ENCODE results near the gene FUBP3. TPM values are rescaled to one million over a fixed set of nuclear protein-coding genes. Genes with fewer than 3 reads are reported as not detected.

FUBP3 gene
- polyA plus RNA-seq, 1 donor, result 67.9 TPM

DNA sequence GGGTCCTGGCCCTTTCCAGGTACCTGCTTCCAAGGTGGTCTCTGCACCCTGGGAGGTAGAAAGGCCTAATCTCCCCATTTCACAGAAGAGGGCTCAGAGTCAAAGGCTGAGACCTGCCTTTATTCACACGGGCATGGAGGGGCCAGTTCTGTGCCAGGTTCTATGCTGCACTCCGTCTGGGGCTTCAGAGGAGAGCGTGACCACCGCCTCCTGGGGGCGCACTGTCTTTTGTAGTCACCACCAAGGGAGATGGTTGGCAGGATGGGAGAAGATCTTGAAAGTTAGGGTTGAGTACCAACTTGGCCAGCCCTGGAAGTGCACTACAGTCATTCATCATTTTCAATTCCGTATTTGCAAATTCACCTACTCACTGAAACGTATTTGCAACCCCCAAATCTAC is 61.3 kb downstream of the FUBP3 start:
- WGBS (ENCODE audit: insufficient coverage, low lambda C conversion rate), result no CpG with 5 or more reads among the region's 7 CpGs
- no peak overlapping the region for H3K27ac ChIP-seq (ENCODE audit: low read length)
- no peak for DNase-seq
- no peaks in the 10 kb centered on the region for H3K9me3 ChIP-seq (ENCODE audit: control insufficient read depth, low read depth, low read length)
- H3K4me1 ChIP-seq (ENCODE audit: control insufficient read depth, insufficient read depth, low read length), result no peaks in the 10 kb centered on the region
- H3K27me3 ChIP-seq (ENCODE audit: control insufficient read depth, insufficient read depth, low read length), result no peaks in the 10 kb centered on the region
- H3K36me3 ChIP-seq (ENCODE audit: control insufficient read depth, insufficient read depth, low read length), result peaks cover 17% of the 10 kb centered on the region
- H3K4me3 ChIP-seq (ENCODE audit: low read length), result no peak overlapping the region

DNA sequence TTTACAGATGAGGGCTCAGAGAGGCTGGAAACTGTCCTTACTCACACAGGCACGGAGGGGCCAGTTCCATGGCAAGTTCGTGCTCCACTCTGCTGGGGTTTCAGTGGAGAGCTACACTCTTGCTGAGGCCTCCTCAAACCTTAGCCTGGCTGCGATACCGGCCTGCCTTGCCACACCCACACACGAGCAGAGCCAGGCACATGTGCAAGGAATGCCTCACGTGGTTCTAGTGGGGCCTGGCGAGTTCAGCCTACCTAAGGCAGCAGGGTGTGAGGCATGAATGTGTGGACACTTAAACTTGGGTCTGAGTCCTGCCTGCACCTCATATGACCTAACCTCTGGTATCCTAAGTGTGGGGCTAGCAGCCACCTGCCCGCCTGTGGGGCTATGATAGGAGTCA is 63.5 kb downstream of the FUBP3 start:
- H3K4me3 ChIP-seq (ENCODE audit: low read length), result no peak overlapping the region
- no CpG with 5 or more reads among the region's 8 CpGs for WGBS (ENCODE audit: insufficient coverage, low lambda C conversion rate)
- peaks cover 4% of the 10 kb centered on the region for H3K36me3 ChIP-seq (ENCODE audit: control insufficient read depth, insufficient read depth, low read length)
- no peak overlapping the region for H3K27ac ChIP-seq (ENCODE audit: low read length)
- no peaks in the 10 kb centered on the region for H3K9me3 ChIP-seq (ENCODE audit: control insufficient read depth, low read depth, low read length)
- no peaks in the 10 kb centered on the region for H3K4me1 ChIP-seq (ENCODE audit: control insufficient read depth, insufficient read depth, low read length)
- no peaks in the 10 kb centered on the region for H3K27me3 ChIP-seq (ENCODE audit: control insufficient read depth, insufficient read depth, low read length)
- DNase-seq, result no peak

DNA sequence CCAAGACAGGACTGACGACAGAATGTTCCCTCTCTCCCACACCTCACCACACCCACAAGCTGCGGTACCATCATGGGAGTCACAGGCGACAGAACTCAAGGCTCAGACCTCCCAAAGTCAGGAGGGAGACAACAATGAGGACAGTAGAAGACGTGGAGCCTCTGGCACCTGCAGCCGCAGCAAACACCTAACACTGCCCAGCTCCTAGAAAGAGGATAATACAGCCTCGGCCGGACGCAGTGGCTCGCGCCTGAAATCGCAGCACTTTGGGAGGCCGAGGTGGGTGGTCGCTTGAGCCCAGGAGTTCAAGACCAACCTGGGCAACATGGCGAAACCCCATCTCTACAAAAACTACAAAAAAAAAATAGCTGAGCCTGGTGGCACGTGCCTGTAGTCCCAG is 71.8 kb downstream of the FUBP3 start:
- no peaks in the 10 kb centered on the region for H3K36me3 ChIP-seq (ENCODE audit: control insufficient read depth, insufficient read depth, low read length)
- H3K4me1 ChIP-seq (ENCODE audit: control insufficient read depth, insufficient read depth, low read length), result no peaks in the 10 kb centered on the region
- H3K27me3 ChIP-seq (ENCODE audit: control insufficient read depth, insufficient read depth, low read length), result peaks cover 37% of the 10 kb centered on the region
- no peak for DNase-seq
- no peak overlapping the region for H3K4me3 ChIP-seq (ENCODE audit: low read length)
- H3K27ac ChIP-seq (ENCODE audit: low read length), result no peak overlapping the region
- no peaks in the 10 kb centered on the region for H3K9me3 ChIP-seq (ENCODE audit: control insufficient read depth, low read depth, low read length)
- WGBS (ENCODE audit: insufficient coverage, low lambda C conversion rate), result no CpG with 5 or more reads among the region's 15 CpGs

DNA sequence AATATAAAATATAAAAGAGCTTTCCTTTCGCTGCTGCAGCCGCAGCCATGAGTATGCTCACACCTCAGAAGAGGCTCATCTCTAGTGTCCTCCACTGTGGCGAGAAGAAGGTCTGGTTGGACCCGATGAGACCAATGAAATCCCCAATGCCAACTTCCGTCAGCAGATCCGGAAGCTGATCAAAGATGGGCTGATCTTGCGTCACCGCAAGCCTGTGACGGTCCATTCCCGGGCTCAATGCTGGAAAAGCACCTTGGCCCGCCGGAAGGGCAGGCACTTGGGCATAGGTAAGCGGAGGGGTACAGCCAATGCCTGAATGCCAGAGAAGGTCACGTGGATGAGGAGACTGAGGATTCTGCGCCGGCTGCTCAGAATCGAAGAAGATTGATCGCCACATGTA is 72.4 kb downstream of the FUBP3 start:
- no CpG with 5 or more reads among the region's 18 CpGs for WGBS (ENCODE audit: insufficient coverage, low lambda C conversion rate)

DNA sequence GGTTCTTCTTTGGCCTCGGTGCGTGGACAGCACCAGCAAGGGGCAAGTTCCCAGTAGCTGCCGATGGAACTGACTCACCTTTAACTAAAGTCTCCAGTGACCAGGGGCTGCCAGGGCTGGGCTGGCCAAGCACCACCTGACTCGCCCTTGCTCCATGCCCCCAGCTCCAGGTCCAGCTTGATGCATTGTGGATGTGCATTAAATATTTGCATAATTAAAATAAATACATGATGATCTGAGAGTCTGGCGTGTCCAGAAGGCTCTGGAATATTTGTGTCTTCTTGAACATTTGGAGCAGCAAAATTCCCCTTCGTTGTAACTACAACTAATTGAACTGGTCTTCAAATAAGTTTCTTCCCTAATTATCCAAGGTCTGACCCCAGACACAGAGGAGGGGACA is 75.5 kb downstream of the FUBP3 start:
- Histone ChIP-seq H3K36me3 (ENCODE audit: control insufficient read depth, insufficient read depth, low read length) (no peaks in the 10 kb centered on the region), H3K27ac (ENCODE audit: low read length) (no peak overlapping the region), H3K27me3 (ENCODE audit: control insufficient read depth, insufficient read depth, low read length) (peaks cover 73% of the 10 kb centered on the region), H3K9me3 (ENCODE audit: control insufficient read depth, low read depth, low read length) (peaks cover 16% of the 10 kb centered on the region), H3K4me3 (ENCODE audit: low read length) (no peak overlapping the region), H3K4me1 (ENCODE audit: control insufficient read depth, insufficient read depth, low read length) (no peaks in the 10 kb centered on the region)
- no peak for DNase-seq
- no CpG with 5 or more reads among the region's 6 CpGs for WGBS (ENCODE audit: insufficient coverage, low lambda C conversion rate)

More for the DNA sequence above, 72.4 kb downstream of the FUBP3 start:
- Histone ChIP-seq H3K4me1 (ENCODE audit: control insufficient read depth, insufficient read depth, low read length) (no peaks in the 10 kb centered on the region), H3K4me3 (ENCODE audit: low read length) (no peak overlapping the region), H3K27ac (ENCODE audit: low read length) (no peak overlapping the region), H3K36me3 (ENCODE audit: control insufficient read depth, insufficient read depth, low read length) (no peaks in the 10 kb centered on the region), H3K9me3 (ENCODE audit: control insufficient read depth, low read depth, low read length) (no peaks in the 10 kb centered on the region), H3K27me3 (ENCODE audit: control insufficient read depth, insufficient read depth, low read length) (peaks cover 43% of the 10 kb centered on the region)
- no peak for DNase-seq

DNA sequence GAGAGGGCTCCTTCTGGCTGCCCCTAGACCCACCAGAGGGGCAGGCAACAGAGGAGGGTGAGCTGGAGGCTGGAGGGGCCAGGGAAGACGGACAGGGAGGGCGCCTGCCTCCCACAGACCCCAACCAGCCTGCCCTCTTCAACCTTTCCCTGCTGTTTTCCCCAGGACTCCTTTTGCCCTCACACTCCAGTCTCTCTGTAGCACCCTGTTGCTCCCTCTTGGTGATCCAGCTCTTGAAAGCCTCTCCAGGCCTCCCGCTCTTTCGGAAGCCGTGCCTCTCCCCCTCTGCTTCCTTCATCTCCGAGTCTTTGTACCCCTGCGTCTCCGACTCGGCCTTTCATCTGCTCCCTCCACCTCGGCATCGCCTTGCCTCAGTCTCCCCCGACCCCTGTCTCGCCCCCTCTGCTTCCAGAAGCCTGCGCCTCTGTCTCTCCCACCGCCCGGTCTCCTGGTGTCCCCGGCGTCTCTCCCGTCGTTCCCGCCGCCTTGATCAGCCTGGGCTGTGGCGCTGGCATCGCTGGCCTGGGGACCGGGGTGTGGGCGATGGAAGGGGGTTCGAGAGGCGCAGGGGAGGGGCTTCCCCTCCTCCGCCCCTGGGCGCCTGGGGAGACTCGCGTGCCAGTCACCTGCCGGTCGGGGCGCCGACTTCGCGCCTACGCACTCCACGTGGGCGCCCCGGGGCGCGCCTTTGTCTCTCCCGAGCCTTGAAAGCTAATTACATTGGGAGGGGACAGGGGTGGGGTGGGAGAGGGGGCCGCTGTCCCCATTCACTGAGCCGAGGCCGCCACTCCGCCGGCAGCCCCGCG is 79.7 kb downstream of the FUBP3 start:
- H3K4me3 ChIP-seq (ENCODE audit: low read length), result no peak overlapping the region
- H3K9me3 ChIP-seq (ENCODE audit: control insufficient read depth, low read depth, low read length), result peaks cover 34% of the 10 kb centered on the region
- H3K27ac ChIP-seq (ENCODE audit: low read length), result no peak overlapping the region
- H3K27me3 ChIP-seq (ENCODE audit: control insufficient read depth, insufficient read depth, low read length), result peaks cover 92% of the 10 kb centered on the region
- WGBS (ENCODE audit: insufficient coverage, low lambda C conversion rate), result 18% methylated on average over 9 of the region's 52 CpGs
- no peaks in the 10 kb centered on the region for H3K36me3 ChIP-seq (ENCODE audit: control insufficient read depth, insufficient read depth, low read length)
- peaks cover 2% of the 10 kb centered on the region for H3K4me1 ChIP-seq (ENCODE audit: control insufficient read depth, insufficient read depth, low read length)
- no peak for DNase-seq

DNA sequence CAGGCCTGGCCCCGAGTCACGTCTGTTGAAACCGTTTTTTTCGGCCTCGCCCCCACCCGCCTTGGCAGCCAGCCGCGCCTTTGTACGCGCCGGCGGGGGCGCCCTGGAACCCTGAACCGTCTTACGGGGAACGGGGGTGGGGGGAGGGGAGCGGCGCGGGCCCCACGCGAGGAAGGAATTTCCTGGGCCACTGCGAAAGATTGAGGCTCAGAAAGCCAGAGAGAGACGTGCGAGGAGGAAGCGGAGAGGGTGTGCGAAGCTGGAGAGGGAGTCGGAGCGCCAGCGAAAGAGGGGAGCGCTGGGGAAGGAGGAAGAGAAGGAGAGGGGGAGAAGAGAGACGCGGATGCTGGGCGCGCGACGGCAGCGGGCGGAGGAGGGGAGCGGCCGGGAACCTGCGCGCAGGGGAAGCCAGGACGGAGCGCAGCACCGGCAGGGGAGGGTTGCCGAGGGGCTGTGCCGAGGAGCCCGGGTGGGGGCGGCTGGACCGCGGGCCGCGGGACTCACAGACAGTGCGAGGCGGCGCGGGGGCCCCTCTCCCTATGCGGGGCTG is 80.4 kb downstream of the FUBP3 start:
- no peaks in the 10 kb centered on the region for H3K36me3 ChIP-seq (ENCODE audit: control insufficient read depth, insufficient read depth, low read length)
- peaks cover 96% of the 10 kb centered on the region for H3K27me3 ChIP-seq (ENCODE audit: control insufficient read depth, insufficient read depth, low read length)
- no peak overlapping the region for H3K27ac ChIP-seq (ENCODE audit: low read length)
- H3K9me3 ChIP-seq (ENCODE audit: control insufficient read depth, low read depth, low read length), result peaks cover 37% of the 10 kb centered on the region
- no CpG with 5 or more reads among the region's 58 CpGs for WGBS (ENCODE audit: insufficient coverage, low lambda C conversion rate)
- no peak overlapping the region for H3K4me3 ChIP-seq (ENCODE audit: low read length)
- no peak for DNase-seq
- H3K4me1 ChIP-seq (ENCODE audit: control insufficient read depth, insufficient read depth, low read length), result peaks cover 2% of the 10 kb centered on the region

DNA sequence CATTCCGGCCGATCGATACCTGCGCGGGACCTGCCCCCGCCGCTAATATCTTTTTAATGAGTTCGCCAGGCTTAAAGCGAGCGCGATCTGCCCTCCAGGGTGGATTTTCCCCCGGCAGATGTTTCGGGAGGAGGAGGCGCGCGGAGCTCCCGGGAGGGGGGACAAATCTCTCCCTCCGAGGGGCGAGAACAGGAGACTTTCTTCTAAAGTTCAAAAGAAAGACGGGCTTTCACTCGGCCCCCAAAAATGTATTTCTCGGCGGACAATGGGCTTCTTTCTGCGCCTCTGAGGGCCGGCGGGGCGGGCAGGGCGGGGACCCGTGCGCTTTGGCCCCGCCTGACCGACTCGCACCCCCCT is 80.9 kb downstream of the FUBP3 start:
- no peak for DNase-seq
- H3K4me1 ChIP-seq (ENCODE audit: control insufficient read depth, insufficient read depth, low read length), result peaks cover 2% of the 10 kb centered on the region
- H3K9me3 ChIP-seq (ENCODE audit: control insufficient read depth, low read depth, low read length), result peaks cover 38% of the 10 kb centered on the region
- H3K4me3 ChIP-seq (ENCODE audit: low read length), result no peak overlapping the region
- no peak overlapping the region for H3K27ac ChIP-seq (ENCODE audit: low read length)
- no peaks in the 10 kb centered on the region for H3K36me3 ChIP-seq (ENCODE audit: control insufficient read depth, insufficient read depth, low read length)
- H3K27me3 ChIP-seq (ENCODE audit: control insufficient read depth, insufficient read depth, low read length), result peaks cover 97% of the 10 kb centered on the region
- no CpG with 5 or more reads among the region's 33 CpGs for WGBS (ENCODE audit: insufficient coverage, low lambda C conversion rate)

DNA sequence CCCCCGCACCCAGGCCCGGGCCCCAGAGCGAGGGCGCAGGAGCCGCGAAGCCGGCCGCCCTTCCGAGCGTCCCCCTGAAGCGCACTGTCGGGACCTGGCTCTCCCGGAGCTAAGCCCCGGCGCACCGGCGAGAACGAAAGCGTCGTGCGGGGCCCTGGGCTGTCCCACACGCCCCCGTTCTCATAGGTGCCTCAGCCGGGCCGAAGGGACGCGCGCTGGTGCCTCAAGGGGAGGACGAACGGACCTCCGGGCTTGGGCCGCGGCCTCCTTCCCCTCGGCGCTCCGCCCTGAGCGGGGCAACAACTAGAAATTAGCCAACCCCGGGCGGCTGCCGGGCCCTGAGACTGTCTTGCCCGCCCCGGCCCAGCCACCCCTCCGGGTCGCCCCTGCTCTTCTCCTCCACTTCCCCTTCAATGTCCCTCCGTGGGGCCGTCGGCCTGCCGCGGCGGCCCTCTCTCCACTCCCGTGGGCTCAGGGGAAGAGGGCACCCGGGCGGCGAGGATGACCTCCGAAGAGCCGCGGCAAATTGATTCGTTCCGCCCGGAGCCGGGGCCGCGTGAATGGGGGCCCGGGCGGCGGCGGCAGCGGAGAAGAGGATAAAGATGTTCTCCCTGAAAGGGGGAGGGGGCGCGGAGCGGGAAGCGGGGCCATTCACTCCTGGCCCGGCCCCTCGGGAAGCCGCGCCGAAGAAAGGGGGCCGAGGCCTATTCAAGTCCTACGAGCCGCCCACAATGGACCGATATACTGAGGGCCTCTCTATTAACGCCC is 81.5 kb downstream of the FUBP3 start:
- peaks cover 41% of the 10 kb centered on the region for H3K9me3 ChIP-seq (ENCODE audit: control insufficient read depth, low read depth, low read length)
- H3K36me3 ChIP-seq (ENCODE audit: control insufficient read depth, insufficient read depth, low read length), result no peaks in the 10 kb centered on the region
- no peak overlapping the region for H3K27ac ChIP-seq (ENCODE audit: low read length)
- no peak overlapping the region for H3K4me3 ChIP-seq (ENCODE audit: low read length)
- H3K27me3 ChIP-seq (ENCODE audit: control insufficient read depth, insufficient read depth, low read length), result peaks cover 97% of the 10 kb centered on the region
- H3K4me1 ChIP-seq (ENCODE audit: control insufficient read depth, insufficient read depth, low read length), result peaks cover 6% of the 10 kb centered on the region
- DNase-seq, result no peak
- no CpG with 5 or more reads among the region's 82 CpGs for WGBS (ENCODE audit: insufficient coverage, low lambda C conversion rate)

DNA sequence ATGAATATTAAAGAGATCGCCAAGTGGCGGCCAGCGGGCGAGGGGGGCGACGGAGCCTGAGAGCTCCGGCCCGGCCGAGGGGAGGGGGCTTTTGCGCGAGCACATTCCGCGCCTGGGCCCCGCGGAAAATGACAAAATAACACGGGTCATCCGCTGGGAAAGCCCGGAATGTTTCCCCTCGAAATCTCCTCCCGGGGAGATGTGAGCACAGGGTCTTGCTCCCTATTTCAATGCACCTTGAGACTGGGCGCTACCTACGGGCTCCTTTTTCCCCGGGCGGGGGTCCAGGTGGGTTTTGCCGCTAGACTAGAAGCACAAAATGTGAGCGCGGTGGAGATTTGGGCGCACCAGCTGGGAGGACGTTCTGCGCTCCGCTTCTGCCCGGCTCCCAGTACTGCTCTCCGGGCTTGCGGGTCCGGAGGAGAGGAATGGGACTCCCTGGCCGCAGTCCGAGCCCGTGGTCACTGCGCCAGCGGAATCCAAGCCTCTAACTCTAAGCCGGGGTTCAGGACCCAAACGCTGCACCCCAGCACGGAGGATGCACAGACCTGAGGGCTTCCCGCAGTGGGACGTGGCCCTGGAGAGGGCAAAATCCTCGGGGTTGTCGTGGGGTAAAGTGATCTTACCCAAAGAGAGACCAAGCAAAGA is 82.2 kb downstream of the FUBP3 start:
- Histone ChIP-seq H3K27me3 (ENCODE audit: control insufficient read depth, insufficient read depth, low read length) (peaks cover 97% of the 10 kb centered on the region), H3K4me3 (ENCODE audit: low read length) (no peak overlapping the region), H3K27ac (ENCODE audit: low read length) (no peak overlapping the region), H3K9me3 (ENCODE audit: control insufficient read depth, low read depth, low read length) (peaks cover 47% of the 10 kb centered on the region), H3K36me3 (ENCODE audit: control insufficient read depth, insufficient read depth, low read length) (no peaks in the 10 kb centered on the region), H3K4me1 (ENCODE audit: control insufficient read depth, insufficient read depth, low read length) (peaks cover 9% of the 10 kb centered on the region)
- DNase-seq, result no peak
- WGBS (ENCODE audit: insufficient coverage, low lambda C conversion rate), result no CpG with 5 or more reads among the region's 47 CpGs

Measured in large intestine (tissue), 3 donors.